ENCODE measurements around the gene KLHL10.
"Not testable (repeated sequence)": the region's sequence is repeated elsewhere in the genome, so short reads cannot be mapped to it uniquely, and the experiment has no call there.

KLHL10 gene

GRCh38 chr17:41848788-41849187 lies 11.2 kb downstream of the KLHL10 start:
- no peak for DNase-seq

GRCh38 chr17:41849251-41849990 lies 11.8 kb downstream of the KLHL10 start:
- no peak for DNase-seq

- not testable (repeated sequence) for DNase-seq
Measured at GRCh38 chr17:41851382-41851781, 13.8 kb downstream of the KLHL10 start.

- DNase-seq = no peak
Measured at GRCh38 chr17:41860254-41860931, 22.8 kb downstream of the KLHL10 start.

- DNase-seq = no peak
Measured at GRCh38 chr17:41863074-41863848, 25.6 kb downstream of the KLHL10 start.

GRCh38 chr17:41864498-41864835 lies 26.8 kb downstream of the KLHL10 start:
- peak in 5 of 56 donors; percentile 30 to 66 (median 44) for DNase-seq

GRCh38 chr17:41864836-41865595 lies 27.4 kb downstream of the KLHL10 start, which contains the start of gene KLHL11:
TSS of gene KLHL11 (minus strand) at chr17:41865423. CDS start at chr17:41865370, 53 bp downstream.
- peak in 55 of 56 donors; percentile 49 to 94 (median 83) for DNase-seq

- DNase-seq = no peak
Measured at GRCh38 chr17:41865596-41865893, 27.9 kb downstream of the KLHL10 start.

- no peak for DNase-seq
Measured at GRCh38 chr17:41868568-41868967, 30.9 kb downstream of the KLHL10 start.

GRCh38 chr17:41869426-41869825 lies 31.8 kb downstream of the KLHL10 start:
- DNase-seq = no peak

- no peak for DNase-seq
Measured at GRCh38 chr17:41870097-41870496, 32.5 kb downstream of the KLHL10 start.

- DNase-seq = no peak
Measured at GRCh38 chr17:41870627-41871026, 33.0 kb downstream of the KLHL10 start.

GRCh38 chr17:41871789-41872188 lies 34.2 kb downstream of the KLHL10 start:
- no peak for DNase-seq

GRCh38 chr17:41873559-41874292 lies 36.1 kb downstream of the KLHL10 start:
- DNase-seq = no peak

- not testable (repeated sequence) for DNase-seq
Measured at GRCh38 chr17:41874293-41874670, 36.7 kb downstream of the KLHL10 start.

- no peak for DNase-seq
Measured at GRCh38 chr17:41880130-41880529, 42.5 kb downstream of the KLHL10 start.

GRCh38 chr17:41882756-41883155 lies 45.1 kb downstream of the KLHL10 start:
- DNase-seq = no peak

- DNase-seq = no peak
Measured at GRCh38 chr17:41885733-41886132, 48.1 kb downstream of the KLHL10 start.

GRCh38 chr17:41888332-41888965 lies 50.8 kb downstream of the KLHL10 start:
- DNase-seq = peak in 2 of 56 donors; percentile 2 to 7
